ENCODE results near the gene ARMC9. TPM values are rescaled to one million over a fixed set of nuclear protein-coding genes. Genes with fewer than 3 reads are reported as not detected.

ARMC9 gene
- total RNA-seq, 1 experiment from 2014 or later, result 42.7 TPM

DNA sequence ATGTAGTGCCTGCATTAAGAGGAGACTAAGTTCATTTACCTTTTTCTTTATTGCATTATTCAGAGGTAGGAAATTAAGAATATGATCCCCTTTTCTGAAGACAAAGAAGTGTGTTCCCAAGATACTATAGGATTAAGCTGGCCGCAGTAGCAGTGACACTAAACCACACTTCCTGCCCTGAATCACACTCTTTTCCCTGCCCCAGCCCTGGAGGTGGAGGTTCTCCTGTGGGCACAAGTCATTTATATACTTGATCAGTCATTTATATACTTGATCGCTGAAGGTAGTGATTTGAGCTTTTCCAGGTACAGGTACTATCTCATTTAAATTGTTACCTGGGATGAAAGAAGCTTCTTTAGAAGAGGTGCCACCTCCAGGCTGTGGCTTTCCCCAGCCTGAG is 78.6 kb downstream of the ARMC9 start:
- CTCF ChIA-PET, result no interaction called here
- TF ChIP-seq, protein P1, sequence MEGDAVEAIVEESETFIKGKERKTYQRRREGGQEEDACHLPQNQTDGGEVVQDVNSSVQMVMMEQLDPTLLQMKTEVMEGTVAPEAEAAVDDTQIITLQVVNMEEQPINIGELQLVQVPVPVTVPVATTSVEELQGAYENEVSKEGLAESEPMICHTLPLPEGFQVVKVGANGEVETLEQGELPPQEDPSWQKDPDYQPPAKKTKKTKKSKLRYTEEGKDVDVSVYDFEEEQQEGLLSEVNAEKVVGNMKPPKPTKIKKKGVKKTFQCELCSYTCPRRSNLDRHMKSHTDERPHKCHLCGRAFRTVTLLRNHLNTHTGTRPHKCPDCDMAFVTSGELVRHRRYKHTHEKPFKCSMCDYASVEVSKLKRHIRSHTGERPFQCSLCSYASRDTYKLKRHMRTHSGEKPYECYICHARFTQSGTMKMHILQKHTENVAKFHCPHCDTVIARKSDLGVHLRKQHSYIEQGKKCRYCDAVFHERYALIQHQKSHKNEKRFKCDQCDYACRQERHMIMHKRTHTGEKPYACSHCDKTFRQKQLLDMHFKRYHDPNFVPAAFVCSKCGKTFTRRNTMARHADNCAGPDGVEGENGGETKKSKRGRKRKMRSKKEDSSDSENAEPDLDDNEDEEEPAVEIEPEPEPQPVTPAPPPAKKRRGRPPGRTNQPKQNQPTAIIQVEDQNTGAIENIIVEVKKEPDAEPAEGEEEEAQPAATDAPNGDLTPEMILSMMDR (IDR thresholded peaks at IDR 0.05), result no peak
- TF ChIP-seq, protein P2, sequence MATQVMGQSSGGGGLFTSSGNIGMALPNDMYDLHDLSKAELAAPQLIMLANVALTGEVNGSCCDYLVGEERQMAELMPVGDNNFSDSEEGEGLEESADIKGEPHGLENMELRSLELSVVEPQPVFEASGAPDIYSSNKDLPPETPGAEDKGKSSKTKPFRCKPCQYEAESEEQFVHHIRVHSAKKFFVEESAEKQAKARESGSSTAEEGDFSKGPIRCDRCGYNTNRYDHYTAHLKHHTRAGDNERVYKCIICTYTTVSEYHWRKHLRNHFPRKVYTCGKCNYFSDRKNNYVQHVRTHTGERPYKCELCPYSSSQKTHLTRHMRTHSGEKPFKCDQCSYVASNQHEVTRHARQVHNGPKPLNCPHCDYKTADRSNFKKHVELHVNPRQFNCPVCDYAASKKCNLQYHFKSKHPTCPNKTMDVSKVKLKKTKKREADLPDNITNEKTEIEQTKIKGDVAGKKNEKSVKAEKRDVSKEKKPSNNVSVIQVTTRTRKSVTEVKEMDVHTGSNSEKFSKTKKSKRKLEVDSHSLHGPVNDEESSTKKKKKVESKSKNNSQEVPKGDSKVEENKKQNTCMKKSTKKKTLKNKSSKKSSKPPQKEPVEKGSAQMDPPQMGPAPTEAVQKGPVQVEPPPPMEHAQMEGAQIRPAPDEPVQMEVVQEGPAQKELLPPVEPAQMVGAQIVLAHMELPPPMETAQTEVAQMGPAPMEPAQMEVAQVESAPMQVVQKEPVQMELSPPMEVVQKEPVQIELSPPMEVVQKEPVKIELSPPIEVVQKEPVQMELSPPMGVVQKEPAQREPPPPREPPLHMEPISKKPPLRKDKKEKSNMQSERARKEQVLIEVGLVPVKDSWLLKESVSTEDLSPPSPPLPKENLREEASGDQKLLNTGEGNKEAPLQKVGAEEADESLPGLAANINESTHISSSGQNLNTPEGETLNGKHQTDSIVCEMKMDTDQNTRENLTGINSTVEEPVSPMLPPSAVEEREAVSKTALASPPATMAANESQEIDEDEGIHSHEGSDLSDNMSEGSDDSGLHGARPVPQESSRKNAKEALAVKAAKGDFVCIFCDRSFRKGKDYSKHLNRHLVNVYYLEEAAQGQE (IDR thresholded peaks at IDR 0.05; ENCODE audit: insufficient read depth in 1 of 2, low read depth in 2 of 2, low read length in 1 of 2), result no peak
- TF ChIP-seq POLR2AphosphoS5 (IDR thresholded peaks at IDR 0.05; ENCODE audit: low read depth, low read length) (no peak), SIN3A (IDR thresholded peaks at IDR 0.05; ENCODE audit: borderline replicate concordance, insufficient read depth, low read depth, low read length) (no peak), TCF7L2 (IDR thresholded peaks at IDR 0.05; ENCODE audit: low read depth, low read length) (no peak)
- no peaks in the 10 kb centered on the region for H3K4me1 ChIP-seq (ENCODE audit: control insufficient read depth, insufficient read depth, low read length)
- DNase-seq (ENCODE audit: low read depth, low spot score) (no peak), ATAC-seq (no peak)
- POLR2A ChIA-PET, result interaction anchor here (0.6 kb wide), 1 partner anchor 131 kb away, joined by 3 read pairs; no protein-coding TSS in a partner anchor
- H3K36me3 ChIP-seq (ENCODE audit: control insufficient read depth, insufficient read depth, low read length), result no peaks in the 10 kb centered on the region; the same call in none of the 2 replicates
- H3K9me3 ChIP-seq (ENCODE audit: control insufficient read depth, insufficient read depth, low read depth, low read length), result no peaks in the 10 kb centered on the region
- H3K4me3 ChIP-seq (ENCODE audit: low read depth in 2 of 2, low read length in 2 of 2), result no peak overlapping the region
- BruUV-seq (replicated peaks), result no TSS peak
- in situ Hi-C loops (cut with HindIII; ENCODE audit: low pct_unique_long_range_greater_than_20kb, low sequenced_read_pairs) (loop anchor here (10.0 kb wide), 1 partner anchor 48 kb away; no protein-coding TSS in a partner anchor), intact Hi-C loops (cut with micrococcal nuclease; ENCODE audit: unreplicated experiment) (no loop called here)
- H3K27me3 ChIP-seq (ENCODE audit: control insufficient read depth, insufficient read depth, low read length), result no peaks in the 10 kb centered on the region
- H3K27ac ChIP-seq (ENCODE audit: low read length), result no peak overlapping the region

DNA sequence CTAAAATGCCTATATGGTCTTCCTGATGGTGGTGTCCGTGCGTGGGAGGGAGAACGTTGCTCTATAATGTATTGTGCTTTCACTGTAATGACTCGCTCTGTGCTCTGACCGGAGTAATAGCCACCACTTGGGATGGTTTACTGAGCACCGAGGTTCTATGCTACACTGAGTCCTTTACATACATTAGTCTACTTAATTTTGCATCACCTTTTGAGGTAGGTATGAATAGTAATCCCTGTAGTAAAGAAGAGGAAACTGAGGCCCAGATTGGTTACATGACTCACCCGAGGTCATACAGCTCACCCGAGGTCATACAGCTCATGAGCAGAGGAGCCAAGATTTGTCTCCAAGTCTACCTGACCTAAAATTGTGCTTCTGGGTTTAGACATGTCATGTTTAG is 79.5 kb downstream of the ARMC9 start:
- POLR2A ChIA-PET, result no interaction called here
- H3K4me3 ChIP-seq (ENCODE audit: low read depth in 2 of 2, low read length in 2 of 2), result no peak overlapping the region
- ATAC-seq, result no peak
- no peak overlapping the region for H3K27ac ChIP-seq (ENCODE audit: low read length)
- CTCF ChIA-PET, result no interaction called here
- no peaks in the 10 kb centered on the region for H3K4me1 ChIP-seq (ENCODE audit: control insufficient read depth, insufficient read depth, low read length)
- DNase-seq (ENCODE audit: low read depth, low spot score), result no peak
- no peaks in the 10 kb centered on the region for H3K27me3 ChIP-seq (ENCODE audit: control insufficient read depth, insufficient read depth, low read length)
- no peaks in the 10 kb centered on the region; the same call in none of the 2 replicates for H3K36me3 ChIP-seq (ENCODE audit: control insufficient read depth, insufficient read depth, low read length)
- in situ Hi-C loops (cut with HindIII; ENCODE audit: low pct_unique_long_range_greater_than_20kb, low sequenced_read_pairs), result loop anchor here (10.0 kb wide), 1 partner anchor 47 kb away; no protein-coding TSS in a partner anchor
- TF ChIP-seq, protein P2 (IDR thresholded peaks at IDR 0.05; ENCODE audit: insufficient read depth in 1 of 2, low read depth in 2 of 2, low read length in 1 of 2), result no peak
- no peak for TF ChIP-seq SIN3A (IDR thresholded peaks at IDR 0.05; ENCODE audit: borderline replicate concordance, insufficient read depth, low read depth, low read length)
- TF ChIP-seq POLR2AphosphoS5 (IDR thresholded peaks at IDR 0.05; ENCODE audit: low read depth, low read length), result no peak
- TF ChIP-seq TCF7L2 (IDR thresholded peaks at IDR 0.05; ENCODE audit: low read depth, low read length), result no peak
- TF ChIP-seq, protein P1 (IDR thresholded peaks at IDR 0.05), result no peak
- no peaks in the 10 kb centered on the region for H3K9me3 ChIP-seq (ENCODE audit: control insufficient read depth, insufficient read depth, low read depth, low read length)
- no TSS peak for BruUV-seq (replicated peaks)
- intact Hi-C loops (cut with micrococcal nuclease; ENCODE audit: unreplicated experiment), result no loop called here
